Stimulated activated naive CD4-positive, alpha-beta T cell treated with Interleukin-2 at 50 U/mL for 16 hours (primary cell): ENCODE data around the gene ADGRD1.
"Not testable (repeated sequence)": the region's sequence is repeated elsewhere in the genome, so short reads cannot be mapped to it uniquely, and the experiment has no call there.

Experiments
- DNase-seq: peaks from one replicate; lab custom pipeline; 2025; lab: John Stamatoyannopoulos, UW

The ADGRD1 gene

GRCh38 chr12:130937546-130937945, 16.2 kb upstream of the ADGRD1 start:
- DNase-seq: not testable (repeated sequence)

- no peak for DNase-seq
These were observed 15.5 kb upstream of the ADGRD1 start for GRCh38 chr12:130938186-130938585.

GRCh38 chr12:130944878-130945277, 8.8 kb upstream of the ADGRD1 start:
- DNase-seq: no peak

GRCh38 chr12:130945786-130946492, 7.8 kb upstream of the ADGRD1 start:
- no peak for DNase-seq

GRCh38 chr12:130947028-130947613, 6.6 kb upstream of the ADGRD1 start:
- no peak for DNase-seq

- DNase-seq: no peak
These were observed 5.6 kb upstream of the ADGRD1 start for GRCh38 chr12:130948136-130948535.

- DNase-seq: no peak
These were observed 5.0 kb upstream of the ADGRD1 start for GRCh38 chr12:130948751-130949150.

GRCh38 chr12:130949806-130950205, 3.9 kb upstream of the ADGRD1 start:
- no peak for DNase-seq

- no peak for DNase-seq
These were observed 2.1 kb upstream of the ADGRD1 start for GRCh38 chr12:130951636-130952035.

GRCh38 chr12:130952171-130952954, 1.3 kb upstream of the ADGRD1 start:
- DNase-seq: no peak

GRCh38 chr12:130954544-130954831, 781 bp downstream of the ADGRD1 start:
- DNase-seq: no peak

- DNase-seq: no peak
These were observed 1.6 kb downstream of the ADGRD1 start for GRCh38 chr12:130955238-130955816.

- no peak for DNase-seq
These were observed 2.3 kb downstream of the ADGRD1 start for GRCh38 chr12:130956009-130956408.

- no peak for DNase-seq
These were observed 3.0 kb downstream of the ADGRD1 start for GRCh38 chr12:130956456-130957303.

- DNase-seq: no peak
These were observed 3.6 kb downstream of the ADGRD1 start for GRCh38 chr12:130957304-130957621.

- no peak for DNase-seq
These were observed 4.9 kb downstream of the ADGRD1 start for GRCh38 chr12:130958557-130959140.

GRCh38 chr12:130959632-130960031, 5.9 kb downstream of the ADGRD1 start:
- no peak for DNase-seq

- DNase-seq: no peak
These were observed 6.4 kb downstream of the ADGRD1 start for GRCh38 chr12:130960058-130960457.

- no peak for DNase-seq
These were observed 7.1 kb downstream of the ADGRD1 start for GRCh38 chr12:130960787-130961186.

- no peak for DNase-seq
These were observed 8.3 kb downstream of the ADGRD1 start for GRCh38 chr12:130961921-130962451.

- no peak for DNase-seq
These were observed 11.5 kb downstream of the ADGRD1 start for GRCh38 chr12:130965214-130965613.

GRCh38 chr12:130965668-130966067, 12.0 kb downstream of the ADGRD1 start:
- no peak for DNase-seq
